GM18502 (cell line): Measurements from ENCODE around the gene FRAT1.
A peak's percentile ranks its signal among the peaks of the same experiment; 100 is the strongest.
"Not testable (repeated sequence)": the region's sequence is repeated elsewhere in the genome, so short reads cannot be mapped to it uniquely, and the experiment has no call there.

Experiments
- ATAC-seq: cut with Tn5 transposase; IDR thresholded peaks from one replicate; pipeline ENCODE4 v1.9.1; 2021; ENCODE audit warnings: mild to moderate bottlenecking; ENCODE audit not compliant: unreplicated experiment, poor library complexity

Gene FRAT1

GRCh38 chr10:97318772-97319651, at the start of gene FRAT1:
FRAT1 (plus strand) TSS chr10:97319271; CDS start chr10:97319454, 183 bp downstream.
- peak; percentile 83 for ATAC-seq

GRCh38 chr10:97270523-97271154, 48.4 kb upstream of the FRAT1 start:
- no peak for ATAC-seq

GRCh38 chr10:97273700-97274099, 45.4 kb upstream of the FRAT1 start:
- no peak for ATAC-seq

- no peak for ATAC-seq
Observed at GRCh38 chr10:97274828-97275227, 44.2 kb upstream of the FRAT1 start.

- no peak for ATAC-seq
Observed at GRCh38 chr10:97277551-97277950, 41.5 kb upstream of the FRAT1 start.

- no peak for ATAC-seq
Observed at GRCh38 chr10:97278491-97278989, 40.5 kb upstream of the FRAT1 start.

- ATAC-seq = no peak
Observed at GRCh38 chr10:97279121-97279815, 39.8 kb upstream of the FRAT1 start.

GRCh38 chr10:97280783-97281182, 38.3 kb upstream of the FRAT1 start:
- no peak for ATAC-seq

GRCh38 chr10:97290076-97290475, 29.0 kb upstream of the FRAT1 start:
- not testable (repeated sequence) for ATAC-seq

GRCh38 chr10:97290576-97291356, 28.3 kb upstream of the FRAT1 start:
- ATAC-seq = not testable (repeated sequence)

- no peak for ATAC-seq
Observed at GRCh38 chr10:97291357-97292096, 27.5 kb upstream of the FRAT1 start.

GRCh38 chr10:97292097-97292861, 26.8 kb upstream of the FRAT1 start, which contains the start of gene ARHGAP19:
ARHGAP19 (minus strand) TSS chr10:97292637; CDS start chr10:97292627, 10 bp downstream.
- peak; percentile 97 for ATAC-seq

- no peak for ATAC-seq
Observed at GRCh38 chr10:97292862-97293198, 26.2 kb upstream of the FRAT1 start.

GRCh38 chr10:97297556-97298222, 21.4 kb upstream of the FRAT1 start:
- no peak for ATAC-seq

- no peak for ATAC-seq
Observed at GRCh38 chr10:97298223-97298571, 20.9 kb upstream of the FRAT1 start.

GRCh38 chr10:97300980-97301379, 18.1 kb upstream of the FRAT1 start:
- ATAC-seq = no peak

- no peak for ATAC-seq
Observed at GRCh38 chr10:97302088-97302791, 16.8 kb upstream of the FRAT1 start.

- no peak for ATAC-seq
Observed at GRCh38 chr10:97307441-97307840, 11.6 kb upstream of the FRAT1 start.
